Muscle of back (tissue), 11 donors: ENCODE measurements around the gene PALLD. TPM values are rescaled to one million over a fixed set of nuclear protein-coding genes. Genes with fewer than 3 reads are reported as not detected.
"Not testable (repeated sequence)": the region's sequence is repeated elsewhere in the genome, so short reads cannot be mapped to it uniquely, and the experiment has no call there.

Experiments
- DNase-seq, 3 donors: peaks; one replicate each; pipeline versions ENCODE4 v3.0.0 to v3.0.0-alpha.2; 2013
- polyA plus RNA-seq, 10 donors: library from polyadenylated mRNA; unstranded; fragments of 120-200 nt; gene quantifications; one replicate each; pipeline ENCODE4 v1.2.1, GENCODE V29; 2013; ENCODE audit not compliant: insufficient read length in 10 of 10

Gene PALLD
- polyA plus RNA-seq, 10 donors, result 130 to 201 (median 147) TPM

DNA sequence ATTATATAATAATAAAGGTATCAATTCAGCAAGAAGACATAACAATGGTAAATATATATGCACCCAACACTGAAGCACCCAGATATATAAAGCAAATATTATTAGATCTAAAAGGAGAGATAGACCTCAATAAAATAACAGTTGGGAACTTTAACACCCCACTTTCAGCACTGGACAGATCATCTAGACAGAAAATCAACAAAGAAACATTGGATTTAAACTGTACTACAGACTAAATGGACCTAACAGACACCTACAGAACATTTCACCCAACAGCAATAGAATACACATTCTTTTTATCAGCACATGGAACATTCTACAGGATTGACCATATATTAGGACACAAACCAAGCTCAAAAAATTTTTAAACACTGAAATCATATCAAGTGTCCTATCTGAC lies 436.6 kb downstream of the PALLD start:
- no peak for DNase-seq

- not testable (repeated sequence) for DNase-seq
These were observed 440.6 kb downstream of the PALLD start for GRCh38 chr4:168937473-168937872.

DNA sequence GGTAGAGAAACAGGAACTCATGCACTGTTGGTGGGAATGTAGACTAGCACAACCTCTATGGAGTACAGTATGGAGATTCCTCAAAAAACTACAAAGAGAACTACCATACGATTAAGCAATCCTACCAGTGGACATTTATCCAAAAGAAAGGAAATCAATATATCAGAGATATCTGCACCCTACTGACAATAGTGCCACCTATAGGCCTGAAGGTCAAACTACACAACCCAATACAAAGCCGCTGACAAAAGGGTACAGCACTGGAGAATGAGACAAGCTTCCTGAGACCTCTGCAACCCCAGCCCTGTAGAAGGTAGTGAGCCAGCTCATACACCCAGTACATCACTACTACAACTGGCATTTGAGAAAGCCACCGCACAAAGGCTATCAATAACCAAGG lies 446.1 kb downstream of the PALLD start:
- no peak for DNase-seq

DNA sequence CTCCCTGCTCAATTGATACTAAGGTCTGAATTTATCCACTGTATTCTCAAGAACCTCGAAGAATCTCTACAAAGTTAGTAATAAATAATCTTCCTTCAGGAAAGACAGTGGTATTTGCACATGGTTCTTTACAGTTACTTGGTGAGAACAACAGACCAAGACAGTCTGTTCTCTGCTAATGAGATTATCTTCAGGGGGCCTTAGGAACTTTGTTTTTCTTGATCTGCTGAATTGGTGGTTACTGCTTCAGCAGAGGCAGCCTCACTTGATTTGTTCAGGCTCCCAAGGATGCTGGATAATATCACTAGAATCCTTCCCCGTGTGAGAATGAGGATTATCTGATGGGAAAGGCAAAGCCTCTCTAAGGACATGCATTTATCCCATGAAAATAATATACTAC lies 448.4 kb downstream of the PALLD start:
- DNase-seq, result no peak

DNA sequence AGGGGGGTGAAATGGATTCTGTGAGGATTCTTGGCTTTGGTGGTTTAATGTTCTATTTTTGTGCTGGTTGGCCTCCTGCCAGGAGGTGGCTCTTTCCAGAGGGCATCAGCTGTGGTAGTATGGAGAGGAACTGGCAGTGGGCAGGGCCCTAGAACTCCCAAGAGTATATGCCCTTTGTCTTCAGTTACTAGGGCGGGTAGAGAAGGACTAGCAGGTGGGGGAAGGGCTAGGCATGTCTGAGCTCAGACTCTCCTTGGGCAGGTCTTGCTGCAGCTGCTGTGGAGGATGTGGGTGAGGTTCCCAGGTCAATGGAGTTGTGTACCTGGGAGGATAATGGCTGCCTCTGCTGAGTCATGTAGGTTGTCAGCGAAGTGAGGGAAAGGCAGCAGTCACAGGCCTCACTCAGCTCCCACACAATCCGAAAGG lies 456.0 kb downstream of the PALLD start:
- not testable (repeated sequence) for DNase-seq

- DNase-seq, result no peak
These were observed 458.8 kb downstream of the PALLD start for GRCh38 chr4:168955674-168956073.

DNA sequence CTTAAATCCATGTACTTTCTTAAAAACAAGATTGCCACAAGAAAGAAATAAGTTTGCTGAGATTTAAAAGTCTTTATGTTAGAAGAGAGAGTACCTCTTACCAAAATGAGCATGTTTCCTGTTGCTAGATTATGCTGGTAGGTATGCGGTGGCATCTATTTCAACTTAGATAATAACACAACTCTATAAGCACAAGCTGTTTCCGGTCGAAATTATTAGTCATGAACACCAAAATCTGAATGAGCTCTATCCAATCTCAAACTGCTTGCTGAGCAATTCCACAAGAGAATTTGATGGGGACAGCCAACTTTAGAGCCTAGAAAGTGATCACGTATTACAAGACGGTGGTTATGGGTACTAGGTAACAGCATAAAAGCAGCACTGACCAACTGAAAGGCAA lies 463.9 kb downstream of the PALLD start:
- no peak for DNase-seq

- no peak for DNase-seq
These were observed 475.7 kb downstream of the PALLD start for GRCh38 chr4:168972596-168972995.

Other genes starting within 250 kb of the PALLD start
- 1 to 10 TPM; 5.0 to 8.3 (median 5.9) TPM for gene DDX60, start 178.3 kb upstream of the PALLD start, polyA plus RNA-seq
- gene DDX60L, start 16.6 kb upstream of the PALLD start, polyA plus RNA-seq, result 10 to 100 TPM in 3 of 10 donors, 1 to 10 TPM in 7; 5.1 to 11.5 (median 7.5) TPM